Endothelial cell of umbilical vein (primary cell): ENCODE results near the gene CD164L2. TPM values are rescaled to one million over a fixed set of nuclear protein-coding genes. Genes with fewer than 3 reads are reported as not detected.

Experiments used
- BruUV-seq: library from RNA; stranded (reverse); fragments of 400-500 nt; replicated peaks from 2 replicates; lab custom pipeline; 2021; lab: Mats Ljungman, UMichigan
- CTCF ChIA-PET: fragments of 300-600, 350-600 bp; sonication (Branson Sonifier 250); formaldehyde crosslinking; loops from one replicate; lab custom pipeline; 2021; ENCODE audit warnings: antibody characterized with exemption, inconsistent platforms; lab: Charles Lee
- POLR2A ChIA-PET: fragments of 300-600, 350-600 bp; sonication (Branson Sonifier 250); formaldehyde crosslinking; loops from one replicate; lab custom pipeline; 2021; ENCODE audit warnings: antibody characterized with exemption, inconsistent platforms; lab: Charles Lee
- DNase-seq: peaks from one replicate; pipeline ENCODE4 v3.0.0-alpha.2; 2011; ENCODE audit warnings: low read depth, low spot score
- FAIRE-seq: peaks from 2 replicates; lab custom pipeline; 2011; peaks lifted over from hg19 to GRCh38; lab: Jason Lieb, UNC
- H2AFZ ChIP-seq: 2 replicates; pipeline ENCODE4 v1.6.0; 2012; ENCODE audit warnings: low read depth, low read length, control low read depth, inconsistent platforms
- H3K27ac ChIP-seq: 2 replicates; pipeline ENCODE4 v1.5.1; 2011; ENCODE audit warnings: low read depth, mild to moderate bottlenecking, control low read depth, low read length, moderate library complexity; ENCODE audit not compliant: insufficient read depth
- H3K27me3 ChIP-seq, 2 experiments: 2 replicates each; pipeline versions ENCODE4 v1.6.0 to v1.6.1; 2011; ENCODE audit warnings: low read length in 2 of 2, mixed read lengths in 1 of 2; ENCODE audit not compliant: control insufficient read depth in 2 of 2, insufficient read depth in 2 of 2
- H3K36me3 ChIP-seq, 2 experiments: 2 replicates in 1 of 2; 3 replicates in 1 of 2; pipeline ENCODE4 v1.5.1; 2011; ENCODE audit warnings: low read length in 2 of 2, mild to moderate bottlenecking in 1 of 2, moderate library complexity in 1 of 2; ENCODE audit not compliant: control insufficient read depth in 2 of 2, insufficient read depth in 2 of 2; ENCODE audit errors: extremely low read depth in 1 of 2
- H3K4me1 ChIP-seq: 3 replicates; pipeline ENCODE4 v1.5.1; 2011; ENCODE audit warnings: mild to moderate bottlenecking, low read length; ENCODE audit not compliant: control insufficient read depth, insufficient read depth; ENCODE audit errors: extremely low read depth
- H3K4me2 ChIP-seq: 2 replicates; pipeline ENCODE4 v1.6.1; 2011; ENCODE audit warnings: low read length, control low read depth, mixed read lengths; ENCODE audit not compliant: insufficient read depth
- H3K4me3 ChIP-seq, 3 experiments: fragments of 200-600 bp in 1 of 3; sonication (generic), shearing (Covaris generic) in 1 of 3; replicated peaks in 1 of 3; 2 replicates each; pipeline ENCODE4 v1.5.1; 2011 to 2016; ENCODE audit warnings: control low read depth in 3 of 3, low read length in 3 of 3, mild to moderate bottlenecking in 2 of 3, inconsistent platforms in 1 of 3, low read depth in 1 of 3, moderate library complexity in 1 of 3; ENCODE audit not compliant: insufficient read depth in 1 of 3
- H3K79me2 ChIP-seq: 2 replicates; pipeline ENCODE4 v1.6.0; 2012; ENCODE audit warnings: low read length, inconsistent platforms; ENCODE audit not compliant: control insufficient read depth, insufficient read depth
- H3K9ac ChIP-seq: replicated peaks from 2 replicates; pipeline ENCODE3; 2011; ENCODE audit warnings: low read length, control low read depth; ENCODE audit not compliant: insufficient read depth; ENCODE audit errors: extremely low read depth
- H3K9me1 ChIP-seq: replicated peaks from 3 replicates; pipeline ENCODE4 v1.6.0; 2011; ENCODE audit warnings: mild to moderate bottlenecking, low read length; ENCODE audit not compliant: control insufficient read depth, insufficient read depth; ENCODE audit errors: extremely low read depth
- H3K9me3 ChIP-seq: replicated peaks from 2 replicates; pipeline ENCODE4 v1.5.1; 2012; ENCODE audit warnings: low read length, inconsistent platforms; ENCODE audit not compliant: control insufficient read depth, insufficient read depth
- H4K20me1 ChIP-seq: replicated peaks from 2 replicates; pipeline ENCODE3; 2011; ENCODE audit warnings: mild to moderate bottlenecking, low read length; ENCODE audit not compliant: control insufficient read depth, insufficient read depth; ENCODE audit errors: extremely low read depth
- CTCF ChIP-seq, 2 donors: IDR thresholded peaks; 1 replicate in 1 of 2; 2 replicates in 1 of 2; pipeline ENCODE4 v1.5.1; 2011; ENCODE audit warnings: low read length in 2 of 2, mild to moderate bottlenecking in 2 of 2, moderate library complexity in 2 of 2, control low read depth in 1 of 2, inconsistent platforms in 1 of 2, low read depth in 1 of 2; ENCODE audit not compliant: insufficient read depth in 1 of 2; ENCODE audit errors: extremely low read depth in 1 of 2
- EZH2 ChIP-seq: IDR thresholded peaks from 2 replicates; pipeline ENCODE4 v1.6.1; 2012; ENCODE audit warnings: borderline replicate concordance, low read depth, mild to moderate bottlenecking, moderate library complexity, low read length, inconsistent platforms; ENCODE audit not compliant: severe bottlenecking
- FOS ChIP-seq: IDR thresholded peaks from 2 replicates; pipeline ENCODE4 v1.6.1; 2011; ENCODE audit warnings: mild to moderate bottlenecking, low read length, moderate library complexity, borderline replicate concordance; ENCODE audit not compliant: insufficient read depth
- GATA2 ChIP-seq: IDR thresholded peaks from 2 replicates; pipeline ENCODE4 v1.7.0; 2011; ENCODE audit warnings: low read depth, mild to moderate bottlenecking, moderate library complexity, mixed read lengths, low read length; ENCODE audit not compliant: insufficient read length, insufficient read depth
- JUN ChIP-seq: IDR thresholded peaks from 2 replicates; pipeline ENCODE4 v1.6.1; 2011; ENCODE audit warnings: borderline replicate concordance, low read depth; ENCODE audit not compliant: insufficient read length, insufficient read depth
- MAX ChIP-seq: IDR thresholded peaks from 2 replicates; pipeline ENCODE4 v1.6.1; 2011; ENCODE audit not compliant: insufficient read depth, insufficient read length
- MYC ChIP-seq: IDR thresholded peaks from one replicate; pipeline ENCODE4 v1.6.1; 2011; ENCODE audit warnings: mild to moderate bottlenecking, low read depth, low read length
- POLR2A ChIP-seq: IDR thresholded peaks from 2 replicates; pipeline ENCODE4 v1.6.1; 2012; ENCODE audit warnings: low read depth, mild to moderate bottlenecking, control low read depth, low read length
- POLR2AphosphoS5 ChIP-seq: IDR thresholded peaks from 2 replicates; pipeline ENCODE4 v1.6.1; 2012; ENCODE audit warnings: low read depth, mild to moderate bottlenecking, control low read depth, low read length, moderate library complexity; ENCODE audit not compliant: insufficient read depth
- dilution Hi-C: fragments of 300-500 bp; cut with MboI; formaldehyde crosslinking; loops from one replicate; pipeline ENCODE4 v1.15.0; 2019; ENCODE audit warnings: low sequenced_read_pairs; ENCODE audit not compliant: extremely low pct_ligation_motif_present
- intact Hi-C: fragments of 100-400 bp; cut with micrococcal nuclease; formaldehyde crosslinking; loops from one replicate; pipeline ENCODE4 v1.10.0; 2022
- polyA plus RNA-seq, 4 experiments: library from polyadenylated mRNA; depleted of rRNA in 3 of 4; stranded (reverse) in 3 of 4; unstranded in 1 of 4; fragments of >200 nt; gene quantifications; 2 replicates each; pipeline versions ENCODE4 v1.2.1 to v1.2.3, GENCODE V29; 2011 to 2012; ENCODE audit warnings: missing spikeins in 1 of 4
- total RNA-seq: library from RNA; stranded (reverse); gene quantifications from 2 replicates; pipeline ENCODE4 v1.2.3, GENCODE V29; 2021

Gene CD164L2
- total and polyA plus RNA-seq, 2 donors (not counting 3 experiments of a cell fraction or from before 2014, with no cell fraction given) = not detected

GRCh38 chr1:27418326-27419185 is 35.4 kb upstream of the CD164L2 start:
- TF ChIP-seq CTCF (IDR thresholded peaks at IDR 0.05; ENCODE audit: extremely low read depth in 1 of 2, insufficient read depth in 1 of 2, low read depth in 1 of 2, low read length in 2 of 2) (no peak), MYC (no peak), JUN (no peak), MAX (no peak), FOS (no peak), POLR2A (no peak), GATA2 (no peak), EZH2 (no peak), POLR2AphosphoS5 (no peak)
- H2AFZ ChIP-seq = no peak overlapping the region
- H3K9ac ChIP-seq = no peak overlapping the region
- H4K20me1 ChIP-seq = no peaks in the 10 kb centered on the region
- FAIRE-seq (no peak), DNase-seq (peak; percentile 65)
- no peaks in the 10 kb centered on the region for H3K9me3 ChIP-seq
- H3K4me1 ChIP-seq = peaks cover 5% of the 10 kb centered on the region
- dilution Hi-C loops (loop anchor here (25.0 kb wide), 1 partner anchor 169 kb away; no protein-coding TSS in a partner anchor), intact Hi-C loops (loop anchor here (5.0 kb wide), 1 partner anchor 109 kb away; no protein-coding TSS in a partner anchor)
- no peak overlapping the region for H3K27ac ChIP-seq
- H3K4me3 ChIP-seq = no peak overlapping the region
- CTCF ChIA-PET = interaction anchor here (0.7 to 8.0 kb wide), 5 partner anchors 9 to 149 kb away, joined by 3 to 70 read pairs (median 4); no protein-coding TSS in a partner anchor
- no TSS peak for BruUV-seq
- peaks cover 18% of the 10 kb centered on the region for H3K79me2 ChIP-seq
- no peaks in the 10 kb centered on the region for H3K27me3 ChIP-seq
- peaks cover 26 to 35% of the 10 kb centered on the region in 2 experiments for H3K36me3 ChIP-seq
- POLR2A ChIA-PET = interaction anchor here (0.6 kb wide), 1 partner anchor 46 kb away, joined by 8 read pairs; no protein-coding TSS in a partner anchor
- H3K4me2 ChIP-seq = no peak overlapping the region
- H3K9me1 ChIP-seq = no peaks in the 10 kb centered on the region
